HEK293 (cell line): ENCODE data around the gene TPRG1.

Experiments
- SP2 ChIP-seq: fragments of 450-650 bp; formaldehyde crosslinking; IDR thresholded peaks from 2 replicates; pipeline ENCODE4 v1.5.1; 2016; ENCODE audit warnings: missing biosample characterization, missing genetic modification characterization
- ZNF274 ChIP-seq, 2 experiments: fragments of 200-500 bp in 1 of 2; fragments of 450-650 bp in 1 of 2; sonication (Bioruptor generic) in 1 of 2; formaldehyde crosslinking in 1 of 2; IDR thresholded peaks; 2 replicates each; pipeline versions ENCODE4 v1.5.1 to v1.6.1; 2014 to 2016; ENCODE audit warnings: borderline replicate concordance in 1 of 2, inconsistent platforms in 1 of 2, low read length in 1 of 2, missing biosample characterization in 1 of 2, missing genetic modification characterization in 1 of 2
- ZNF366 ChIP-seq: fragments of 450-650 bp; formaldehyde crosslinking; conservative IDR thresholded peaks from 2 replicates; pipeline ENCODE4 v1.5.1; 2016; ENCODE audit warnings: missing biosample characterization, missing genetic modification characterization
- ZSCAN23 ChIP-seq: fragments of 450-650 bp; formaldehyde crosslinking; IDR thresholded peaks from 2 replicates; pipeline ENCODE4 v1.5.1; 2016; ENCODE audit warnings: missing biosample characterization, missing genetic modification characterization
- TF ChIP-seq, protein P1 (sequence below): fragments of 450-650 bp; formaldehyde crosslinking; IDR thresholded peaks from 2 replicates; pipeline ENCODE4 v1.5.1; 2016; ENCODE audit warnings: missing biosample characterization, missing genetic modification characterization
- TF ChIP-seq, protein P2 (sequence below): fragments of 450-650 bp; formaldehyde crosslinking; IDR thresholded peaks from 2 replicates; pipeline ENCODE4 v1.5.1; 2016; ENCODE audit warnings: missing biosample characterization, missing genetic modification characterization

GRCh38 chr3:189169728-189170127 lies 2.0 kb upstream of the TPRG1 start:
- TF ChIP-seq ZNF274 (IDR thresholded peaks at IDR 0.05; ENCODE audit: low read length) (no peak), ZNF274 (tag by site-specific recombination; IDR thresholded peaks at IDR 0.05; ENCODE audit: borderline replicate concordance) (no peak), ZNF366 (tag by site-specific recombination) (no peak), ZSCAN23 (no peak), SP2 (tag by site-specific recombination) (no peak)
- TF ChIP-seq, protein P1, sequence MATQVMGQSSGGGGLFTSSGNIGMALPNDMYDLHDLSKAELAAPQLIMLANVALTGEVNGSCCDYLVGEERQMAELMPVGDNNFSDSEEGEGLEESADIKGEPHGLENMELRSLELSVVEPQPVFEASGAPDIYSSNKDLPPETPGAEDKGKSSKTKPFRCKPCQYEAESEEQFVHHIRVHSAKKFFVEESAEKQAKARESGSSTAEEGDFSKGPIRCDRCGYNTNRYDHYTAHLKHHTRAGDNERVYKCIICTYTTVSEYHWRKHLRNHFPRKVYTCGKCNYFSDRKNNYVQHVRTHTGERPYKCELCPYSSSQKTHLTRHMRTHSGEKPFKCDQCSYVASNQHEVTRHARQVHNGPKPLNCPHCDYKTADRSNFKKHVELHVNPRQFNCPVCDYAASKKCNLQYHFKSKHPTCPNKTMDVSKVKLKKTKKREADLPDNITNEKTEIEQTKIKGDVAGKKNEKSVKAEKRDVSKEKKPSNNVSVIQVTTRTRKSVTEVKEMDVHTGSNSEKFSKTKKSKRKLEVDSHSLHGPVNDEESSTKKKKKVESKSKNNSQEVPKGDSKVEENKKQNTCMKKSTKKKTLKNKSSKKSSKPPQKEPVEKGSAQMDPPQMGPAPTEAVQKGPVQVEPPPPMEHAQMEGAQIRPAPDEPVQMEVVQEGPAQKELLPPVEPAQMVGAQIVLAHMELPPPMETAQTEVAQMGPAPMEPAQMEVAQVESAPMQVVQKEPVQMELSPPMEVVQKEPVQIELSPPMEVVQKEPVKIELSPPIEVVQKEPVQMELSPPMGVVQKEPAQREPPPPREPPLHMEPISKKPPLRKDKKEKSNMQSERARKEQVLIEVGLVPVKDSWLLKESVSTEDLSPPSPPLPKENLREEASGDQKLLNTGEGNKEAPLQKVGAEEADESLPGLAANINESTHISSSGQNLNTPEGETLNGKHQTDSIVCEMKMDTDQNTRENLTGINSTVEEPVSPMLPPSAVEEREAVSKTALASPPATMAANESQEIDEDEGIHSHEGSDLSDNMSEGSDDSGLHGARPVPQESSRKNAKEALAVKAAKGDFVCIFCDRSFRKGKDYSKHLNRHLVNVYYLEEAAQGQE (tag by site-specific recombination), result no peak
- TF ChIP-seq, protein P2, sequence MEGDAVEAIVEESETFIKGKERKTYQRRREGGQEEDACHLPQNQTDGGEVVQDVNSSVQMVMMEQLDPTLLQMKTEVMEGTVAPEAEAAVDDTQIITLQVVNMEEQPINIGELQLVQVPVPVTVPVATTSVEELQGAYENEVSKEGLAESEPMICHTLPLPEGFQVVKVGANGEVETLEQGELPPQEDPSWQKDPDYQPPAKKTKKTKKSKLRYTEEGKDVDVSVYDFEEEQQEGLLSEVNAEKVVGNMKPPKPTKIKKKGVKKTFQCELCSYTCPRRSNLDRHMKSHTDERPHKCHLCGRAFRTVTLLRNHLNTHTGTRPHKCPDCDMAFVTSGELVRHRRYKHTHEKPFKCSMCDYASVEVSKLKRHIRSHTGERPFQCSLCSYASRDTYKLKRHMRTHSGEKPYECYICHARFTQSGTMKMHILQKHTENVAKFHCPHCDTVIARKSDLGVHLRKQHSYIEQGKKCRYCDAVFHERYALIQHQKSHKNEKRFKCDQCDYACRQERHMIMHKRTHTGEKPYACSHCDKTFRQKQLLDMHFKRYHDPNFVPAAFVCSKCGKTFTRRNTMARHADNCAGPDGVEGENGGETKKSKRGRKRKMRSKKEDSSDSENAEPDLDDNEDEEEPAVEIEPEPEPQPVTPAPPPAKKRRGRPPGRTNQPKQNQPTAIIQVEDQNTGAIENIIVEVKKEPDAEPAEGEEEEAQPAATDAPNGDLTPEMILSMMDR (tag by site-specific recombination), result no peak
